GM18526 (cell line): Measurements from ENCODE around the gene PTAFR.

Experiments used
- POLR2A ChIP-seq: IDR thresholded peaks from 3 replicates; pipeline ENCODE4 v1.6.1; 2011; ENCODE audit not compliant: insufficient read length; ENCODE audit errors: extremely low read depth

Gene PTAFR

DNA sequence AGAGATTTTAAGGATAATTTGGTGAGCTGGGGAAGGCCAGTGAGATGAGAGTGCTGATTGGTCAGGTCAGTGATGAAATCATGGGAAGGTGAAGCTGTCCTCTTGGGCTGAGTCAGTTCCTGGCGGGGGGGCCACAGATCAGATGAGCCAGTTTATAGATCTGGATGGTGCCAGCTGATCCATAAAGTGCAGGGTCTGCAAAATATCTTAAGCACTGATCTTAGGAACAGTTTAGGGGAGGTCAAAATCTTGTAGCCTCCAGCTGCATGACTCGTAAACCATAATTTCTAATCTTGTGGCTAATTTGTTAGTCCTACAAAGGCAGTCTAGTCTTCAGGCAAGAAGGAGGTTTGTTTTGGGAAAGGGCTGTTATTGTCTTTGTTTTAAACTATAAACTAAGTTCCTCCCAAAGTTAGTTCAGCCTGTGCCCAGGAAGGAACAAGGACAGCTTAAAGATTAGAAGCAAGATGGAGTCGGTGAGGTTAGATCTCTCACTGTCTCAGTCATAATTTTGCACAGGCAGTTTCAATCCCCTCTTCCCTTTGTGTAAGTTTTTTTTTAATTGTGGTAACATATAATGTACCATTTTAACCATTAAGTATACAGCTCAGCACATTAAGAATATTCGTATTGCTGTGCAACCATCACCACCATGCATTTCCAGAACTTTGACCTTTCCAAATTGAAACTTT, 39.4 kb downstream of the PTAFR start:
- TF ChIP-seq POLR2A: no peak

DNA sequence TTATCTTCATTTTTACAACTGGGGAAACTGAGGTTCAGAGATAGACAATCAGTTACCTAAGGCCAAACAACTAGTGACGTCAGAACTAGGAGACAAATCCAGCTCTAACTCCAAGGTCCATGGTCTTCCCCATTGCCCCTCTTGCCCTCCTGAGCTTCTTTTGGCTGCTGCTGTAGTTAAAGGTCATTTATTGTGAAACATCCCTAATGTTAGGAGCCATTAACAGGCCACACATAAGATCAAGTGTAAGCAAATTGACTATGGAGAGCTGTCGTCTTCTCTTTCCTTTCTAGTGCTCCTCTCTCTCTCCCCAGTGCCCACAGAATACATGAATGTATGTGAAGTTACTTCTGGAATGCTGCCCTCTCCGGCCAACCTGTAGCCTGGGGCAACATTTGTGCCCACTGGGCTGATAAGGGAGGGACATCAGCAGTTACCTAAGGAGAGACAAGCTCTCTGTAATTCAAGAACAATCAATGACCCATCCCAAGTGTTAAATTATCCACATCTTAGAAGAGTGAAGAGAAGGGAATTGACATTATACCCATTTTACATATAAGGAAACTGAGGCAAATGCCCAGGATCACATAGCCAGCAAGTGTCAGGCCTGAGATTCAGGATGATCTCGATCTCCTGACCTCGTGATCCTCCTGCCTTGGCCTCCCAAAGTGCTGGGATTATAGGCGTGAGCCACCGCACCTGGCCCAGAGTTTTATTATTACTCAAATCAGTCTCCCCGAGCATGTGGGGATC, 40.1 kb downstream of the PTAFR start:
- TF ChIP-seq POLR2A: no peak

DNA sequence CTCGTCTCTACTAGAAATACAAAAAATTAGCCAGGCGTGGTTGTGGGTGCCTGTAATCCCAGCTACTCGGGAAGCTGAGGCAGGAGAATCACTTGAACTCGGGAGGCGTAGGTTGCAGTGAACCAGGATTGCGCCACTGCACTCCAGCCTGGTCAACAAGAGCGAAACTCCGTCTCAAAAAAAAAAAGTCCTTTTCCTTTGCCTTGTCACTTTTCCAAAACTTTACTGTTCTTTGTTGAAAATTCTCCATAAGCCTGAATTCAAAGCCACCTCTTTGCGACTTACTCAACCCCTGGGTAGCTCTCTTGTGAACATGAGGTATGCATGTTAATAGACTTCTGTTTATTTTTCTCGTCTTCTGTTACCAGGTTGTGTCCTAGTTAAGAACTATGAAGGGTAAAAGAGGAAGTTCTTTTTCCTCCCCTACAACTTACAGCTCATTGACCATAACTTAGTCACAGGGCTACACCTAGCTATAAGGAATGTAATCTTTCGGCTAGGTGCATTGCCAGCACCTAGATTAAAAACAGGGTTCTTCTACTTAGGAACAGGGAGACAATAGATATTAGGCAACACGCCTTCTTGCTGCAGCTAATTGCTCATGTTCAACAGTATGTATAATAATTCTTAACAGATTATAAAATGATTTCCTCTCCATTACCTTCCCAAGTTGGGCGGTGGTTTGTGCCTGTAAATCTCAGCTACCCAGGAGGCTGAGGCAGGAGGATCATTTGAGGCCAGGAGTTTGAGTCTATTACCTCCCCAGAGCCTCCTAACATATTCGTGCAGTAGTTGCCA, 40.9 kb downstream of the PTAFR start:
- no peak for TF ChIP-seq POLR2A

DNA sequence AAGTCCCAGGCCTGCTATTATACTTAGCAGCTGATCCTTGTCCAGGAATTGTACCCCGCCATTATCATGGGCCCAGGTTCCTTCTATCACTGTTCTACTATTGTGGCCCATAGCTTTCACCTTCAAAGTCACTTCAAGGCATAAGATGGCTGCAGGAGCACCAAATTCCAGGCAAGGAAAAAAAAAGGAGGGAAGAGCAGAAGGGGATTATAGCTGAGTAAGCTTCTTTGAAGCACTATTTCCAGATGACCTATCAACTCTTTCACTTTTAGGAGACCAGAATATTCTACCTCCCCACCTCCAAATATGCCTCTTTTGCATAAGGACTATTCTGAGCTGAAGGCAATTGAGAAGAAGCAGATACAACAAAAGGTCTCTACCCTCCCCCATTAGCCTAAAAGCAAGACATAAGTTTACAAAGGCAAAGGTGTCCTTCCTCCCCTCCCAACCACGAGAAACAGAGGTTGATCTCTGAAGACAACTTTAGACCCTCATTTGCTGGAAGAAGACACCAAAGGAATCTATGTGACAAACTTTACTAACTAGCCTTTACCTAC, 41.8 kb downstream of the PTAFR start:
- TF ChIP-seq POLR2A: no peak

DNA sequence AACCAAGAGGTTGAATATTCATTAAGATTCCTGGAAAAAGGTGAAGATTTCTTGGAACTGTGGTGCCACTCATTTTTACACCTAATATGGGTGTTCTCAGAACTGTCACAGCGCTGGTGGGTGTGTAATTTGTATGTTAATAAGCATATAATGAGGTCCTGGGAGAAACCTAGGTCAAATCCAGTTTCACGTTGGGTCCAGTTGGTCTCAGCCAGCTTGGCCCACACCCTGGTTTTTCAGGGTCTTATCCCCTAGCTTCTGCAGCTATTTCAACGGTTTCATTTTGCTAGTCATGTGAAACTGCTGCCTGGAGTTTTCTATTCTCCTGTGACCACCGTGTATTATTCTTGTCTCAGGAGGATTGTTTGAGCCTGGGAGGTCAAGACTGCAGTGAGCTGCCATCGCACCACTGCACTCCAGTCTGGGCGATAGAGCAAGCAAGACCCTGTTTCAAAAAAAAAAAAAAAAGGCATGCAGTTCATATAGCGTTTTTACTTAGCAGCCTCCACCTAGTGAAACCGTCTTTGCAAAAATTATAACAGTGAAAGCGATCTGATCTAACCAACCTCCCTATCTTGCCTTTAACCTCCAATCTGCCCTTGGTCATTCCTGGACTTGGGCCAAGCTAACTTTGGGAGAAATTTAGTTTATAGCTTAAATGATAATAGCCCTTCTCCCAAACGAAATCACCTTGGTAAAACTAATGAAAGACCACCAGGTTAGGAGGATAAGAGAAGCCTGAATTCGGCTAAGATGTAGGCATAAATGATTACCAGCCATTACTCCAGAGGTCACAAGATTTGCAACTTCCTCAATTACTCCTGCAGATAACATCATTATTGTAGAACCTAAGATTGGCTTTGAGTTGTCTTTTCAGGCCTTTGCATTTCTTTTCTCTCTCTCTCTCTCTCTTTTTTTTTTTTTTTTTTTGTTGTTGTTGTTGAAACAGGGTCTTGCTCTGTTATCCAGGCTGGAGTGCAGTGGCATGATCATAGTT, 44.0 kb downstream of the PTAFR start:
- no peak for TF ChIP-seq POLR2A

DNA sequence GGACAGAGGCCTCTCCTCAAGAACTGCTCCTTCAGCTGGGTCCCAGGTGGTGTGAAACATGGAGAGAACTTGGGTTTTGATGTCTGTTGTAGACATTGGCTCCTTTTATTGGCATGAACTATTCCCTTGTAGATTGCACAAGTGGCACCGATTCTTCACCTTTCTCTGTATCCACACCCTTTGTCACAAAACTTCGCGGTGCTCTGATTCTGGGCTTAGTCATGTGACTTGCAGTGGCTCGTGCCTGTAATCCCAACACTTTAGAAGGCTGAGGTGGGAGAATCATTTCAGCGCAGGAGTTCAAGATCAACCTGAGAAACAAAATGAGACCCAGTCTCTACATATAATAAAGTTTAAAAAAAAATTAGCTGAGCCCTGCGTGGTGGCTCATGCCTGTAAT, 45.6 kb downstream of the PTAFR start:
- TF ChIP-seq POLR2A: no peak

DNA sequence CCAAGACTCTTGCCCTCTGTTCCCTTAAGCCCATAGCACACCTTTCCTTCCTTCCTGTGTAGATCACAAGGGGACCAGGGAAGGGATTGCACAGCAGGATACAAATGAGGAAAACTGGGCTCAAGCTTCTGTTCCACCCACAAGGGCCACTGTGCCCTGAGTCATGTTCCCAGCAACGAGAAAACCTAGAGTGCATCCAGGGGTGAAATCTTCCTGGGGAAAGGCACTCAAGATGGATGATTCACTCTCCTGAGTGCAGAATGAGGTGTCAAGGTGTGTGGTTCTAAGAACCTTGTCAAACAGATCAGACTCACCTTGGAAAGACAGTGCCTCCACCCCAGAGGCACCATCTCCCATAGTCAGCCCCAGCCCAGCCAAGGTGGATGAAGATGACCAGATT, 47.3 kb downstream of the PTAFR start:
- no peak for TF ChIP-seq POLR2A

DNA sequence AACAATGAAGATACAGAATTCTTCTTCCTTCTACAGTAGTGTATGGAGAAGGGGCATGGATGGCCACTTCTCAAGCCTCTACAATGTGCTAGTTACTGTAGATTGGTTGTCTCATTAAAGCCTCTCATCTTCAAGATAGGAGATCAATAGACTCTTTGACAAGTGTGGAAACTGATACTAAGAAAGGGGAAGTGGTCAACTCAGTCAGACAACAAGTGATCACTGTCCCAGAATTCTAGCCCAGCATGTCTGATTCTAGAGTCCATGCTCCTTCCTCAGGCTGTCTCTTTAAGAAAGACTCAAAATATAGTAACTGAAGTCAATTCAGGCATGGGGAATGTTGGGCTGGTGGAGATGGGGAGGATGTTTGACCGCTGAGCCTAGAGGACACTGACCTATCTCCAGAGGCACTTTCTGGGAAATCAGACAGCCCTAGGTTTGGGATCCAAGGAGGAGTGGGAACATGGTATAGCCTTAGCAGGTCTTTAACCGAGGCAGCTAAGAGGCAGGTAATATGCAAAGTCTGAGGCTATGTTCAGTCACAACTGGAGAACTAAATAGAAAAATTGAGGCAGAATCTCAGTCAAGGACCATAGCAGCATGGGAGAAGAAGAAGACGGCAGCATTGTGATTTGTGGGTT, 48.8 kb downstream of the PTAFR start:
- TF ChIP-seq POLR2A: no peak

DNA sequence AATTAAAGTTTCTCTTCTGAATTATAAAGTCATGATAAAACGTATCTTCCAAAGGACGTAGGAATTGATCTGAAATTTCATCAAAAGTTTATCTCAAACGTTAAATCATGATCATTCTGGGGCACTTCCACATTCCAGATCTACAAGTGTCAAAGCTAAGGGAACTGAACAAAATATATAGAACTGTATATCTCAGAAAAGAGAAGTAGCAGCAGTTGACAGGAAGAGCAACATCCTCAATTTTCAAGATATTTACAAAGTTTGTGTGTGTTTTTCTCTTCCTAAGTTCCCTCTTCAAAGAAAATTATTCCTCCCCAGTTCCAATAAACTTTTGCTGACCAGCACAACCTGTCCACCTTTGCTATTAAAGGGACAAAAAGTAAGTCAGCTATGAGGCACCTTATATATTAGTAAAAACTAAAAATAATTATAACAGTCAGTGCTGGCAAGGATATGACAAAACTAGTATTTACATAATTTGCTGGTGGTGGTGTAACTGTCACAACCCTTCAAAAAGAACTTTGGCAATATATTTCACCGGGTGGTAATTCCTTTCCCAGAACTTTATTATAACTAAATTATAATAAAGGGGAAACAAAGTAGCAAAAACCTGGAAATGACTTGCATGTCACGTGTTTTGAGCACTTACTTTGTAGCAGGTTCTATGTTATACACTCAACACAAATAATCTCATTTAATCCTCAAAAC, 49.6 kb downstream of the PTAFR start:
- TF ChIP-seq POLR2A: no peak

DNA sequence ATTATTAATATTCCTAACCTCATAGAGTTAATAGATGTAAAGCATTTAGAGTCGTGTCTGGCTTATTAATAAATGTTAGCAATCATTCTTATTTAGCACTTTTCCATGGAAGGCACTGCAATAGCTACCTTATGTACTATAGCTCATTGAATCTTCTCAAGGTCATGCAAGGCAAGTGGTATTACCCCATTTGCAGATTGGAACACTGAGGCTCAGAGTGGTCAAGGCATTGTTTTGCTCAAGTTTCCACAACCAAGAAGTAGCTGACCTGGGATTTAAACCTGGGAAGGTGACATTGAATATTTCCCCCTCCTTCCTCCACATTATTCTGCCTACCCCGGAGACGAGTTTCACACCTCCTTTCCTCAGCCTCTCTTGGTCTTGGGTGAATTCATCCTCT, 50.3 kb downstream of the PTAFR start:
- no peak for TF ChIP-seq POLR2A

DNA sequence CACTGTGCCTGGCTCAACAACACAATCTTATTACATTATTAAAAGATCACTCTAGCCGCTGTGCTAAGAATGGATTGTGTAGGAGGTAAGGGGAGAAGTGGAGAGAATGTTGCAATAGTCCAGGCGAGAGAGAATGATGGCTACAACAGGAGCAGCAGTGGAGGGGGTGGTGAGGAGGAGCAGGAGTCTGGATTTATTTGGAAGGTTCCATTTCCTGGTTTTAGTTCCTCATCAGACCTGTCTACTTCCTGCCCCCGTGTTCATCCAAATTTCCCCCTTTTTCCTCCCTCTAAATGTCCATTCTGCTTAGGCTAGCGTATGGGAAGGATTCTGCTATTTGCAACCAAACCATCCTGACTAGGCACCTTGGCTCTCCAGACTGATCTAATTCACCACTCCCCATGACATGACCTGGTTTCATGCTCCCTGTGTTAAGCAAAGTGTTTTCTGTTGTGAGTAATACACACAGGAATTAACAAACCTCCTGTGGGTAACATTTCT, 53.0 kb downstream of the PTAFR start:
- TF ChIP-seq POLR2A: no peak

DNA sequence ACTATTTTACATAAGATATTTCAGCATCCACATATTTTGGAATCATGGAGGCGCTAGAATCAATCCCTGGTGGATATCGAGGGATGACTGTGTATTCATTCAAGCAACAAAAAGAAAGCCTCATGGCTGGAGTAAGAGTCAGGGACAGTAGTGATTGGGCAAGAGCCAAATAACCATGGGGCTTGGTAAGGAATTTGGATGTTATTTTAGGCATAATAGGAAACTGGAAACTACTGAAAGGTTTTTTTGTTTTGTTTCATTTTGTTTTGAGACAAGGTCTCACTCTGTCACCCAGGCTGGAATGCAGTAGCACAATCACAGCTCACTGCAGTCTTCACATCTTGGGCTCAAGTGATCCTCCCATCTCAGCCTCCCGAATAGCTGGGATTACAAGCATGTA, 54.3 kb downstream of the PTAFR start:
- no peak for TF ChIP-seq POLR2A

DNA sequence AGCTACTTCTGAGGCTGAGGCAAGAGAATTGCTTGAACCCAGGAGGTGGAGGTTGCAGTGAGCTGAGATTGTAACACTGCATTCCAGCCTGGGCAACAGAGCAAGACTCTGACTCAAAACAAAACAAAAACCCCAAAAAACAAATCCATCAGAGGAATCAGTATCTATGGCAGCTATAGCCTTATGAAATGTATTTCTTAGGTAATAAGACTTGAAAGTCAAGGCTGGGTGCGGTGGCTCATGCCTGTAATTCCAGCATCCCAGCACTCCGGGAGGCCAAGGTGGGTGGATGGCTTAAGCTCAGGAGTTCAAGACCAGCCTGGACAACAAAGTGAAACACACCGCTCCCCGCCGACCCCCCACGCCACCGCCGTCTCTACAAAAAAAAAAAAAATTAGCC, 56.9 kb downstream of the PTAFR start:
- no peak for TF ChIP-seq POLR2A
